ENCODE measurements around the gene DNMT3B.
"Not testable (repeated sequence)": the region's sequence is repeated elsewhere in the genome, so short reads cannot be mapped to it uniquely, and the experiment has no call there.

The DNMT3B gene
- long read RNA-seq, donor 1, full-length matches to known transcripts: 2 of 2 reads
- long read RNA-seq, donor 1, partial matches to known transcripts: 0 of 2 reads
- long read RNA-seq, donor 1, other reads (novel, unspliced or antisense): 0 of 2 reads
- long read RNA-seq, donor 2: 0 reads
- long read RNA-seq, donor 3: 0 reads
- long read RNA-seq, donor 4: 0 reads
- long read RNA-seq, donor 5: 0 reads
- long read RNA-seq, donor 6: 0 reads
- long read RNA-seq, donor 7: 0 reads
- long read RNA-seq, donor 8, full-length matches to known transcripts: 1 of 1 reads
- long read RNA-seq, donor 8, partial matches to known transcripts: 0 of 1 reads
- long read RNA-seq, donor 8, other reads (novel, unspliced or antisense): 0 of 1 reads

DNA sequence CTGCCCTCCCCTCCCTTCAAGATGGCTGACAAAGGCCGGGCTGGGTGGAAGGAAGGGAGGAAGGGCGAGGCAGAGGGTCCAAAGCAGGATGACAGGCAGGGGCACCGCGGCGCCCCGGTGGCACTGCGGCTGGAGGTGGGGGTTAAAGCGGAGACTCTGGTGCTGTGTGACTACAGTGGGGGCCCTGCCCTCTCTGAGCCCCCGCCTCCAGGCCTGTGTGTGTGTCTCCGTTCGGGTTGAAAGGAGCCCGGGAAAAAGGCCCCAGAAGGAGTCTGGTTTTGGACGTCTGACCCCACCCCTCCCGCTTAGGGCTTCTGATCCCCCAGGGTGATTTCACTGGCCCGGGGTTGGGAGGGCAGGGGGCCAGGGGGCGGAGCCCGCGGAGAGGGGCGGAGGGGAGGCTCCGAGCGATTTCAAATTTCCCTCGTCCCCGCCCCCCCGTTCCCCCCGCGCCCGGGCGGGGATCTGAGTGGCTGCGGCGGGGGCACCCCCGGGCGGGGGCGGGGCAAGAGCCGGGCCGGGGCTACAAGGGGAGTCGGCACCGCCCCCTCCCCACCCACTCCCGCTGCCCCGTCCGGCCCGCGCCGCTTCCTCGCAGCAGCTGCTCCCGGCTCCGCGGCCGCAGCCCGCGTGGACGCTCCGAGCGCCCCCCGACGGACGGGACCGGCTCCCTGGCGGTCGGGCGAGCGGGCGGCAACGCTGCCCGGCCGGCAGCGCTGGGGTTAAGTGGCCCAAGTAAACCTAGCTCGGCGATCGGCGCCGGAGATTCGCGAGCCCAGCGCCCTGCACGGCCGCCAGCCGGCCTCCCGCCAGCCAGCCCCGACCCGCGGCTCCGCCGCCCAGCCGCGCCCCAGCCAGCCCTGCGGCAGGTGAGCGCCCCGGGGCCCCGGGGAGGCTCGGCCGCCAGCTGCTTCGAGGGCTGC lies at the start of gene DNMT3B:
TSS of gene DNMT3B (plus strand) at position 555 of the 923 bp plus-strand sequence. CDS start 17,939 bp downstream, outside the sequence.
- peak; percentile 52 for DNase-seq

DNA sequence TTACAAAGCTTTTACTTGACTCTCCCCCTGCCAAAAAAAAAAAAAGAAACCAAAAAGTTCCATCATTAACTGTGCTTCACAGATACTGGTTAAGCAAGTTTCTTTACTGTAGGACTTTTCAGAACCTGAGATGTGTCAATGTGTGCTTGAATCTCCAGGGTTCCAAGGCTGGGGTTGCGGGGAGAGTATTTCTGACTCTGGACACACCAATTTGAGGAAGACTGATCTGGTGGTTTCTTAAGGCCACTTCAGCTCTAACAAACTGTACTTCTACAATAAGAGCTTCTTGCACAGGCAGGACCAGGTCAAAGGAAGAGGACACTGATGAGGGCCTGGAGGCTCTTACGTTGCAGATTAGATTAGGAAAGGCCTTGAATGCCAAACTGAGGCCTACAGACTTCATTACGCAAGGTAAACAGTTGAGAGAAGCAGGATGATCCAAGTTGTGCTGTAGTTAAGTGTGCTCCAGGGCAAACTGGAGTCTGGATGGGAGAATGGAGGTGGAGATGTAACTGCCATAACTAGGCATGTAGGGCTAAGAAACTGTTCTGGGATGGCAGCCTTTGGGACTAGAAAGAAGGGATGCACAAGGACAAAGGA lies 43.3 kb upstream of the DNMT3B start:
- DNase-seq: no peak

- DNase-seq: no peak
Measured at GRCh38 chr20:32727683-32728082, 34.5 kb upstream of the DNMT3B start.

DNA sequence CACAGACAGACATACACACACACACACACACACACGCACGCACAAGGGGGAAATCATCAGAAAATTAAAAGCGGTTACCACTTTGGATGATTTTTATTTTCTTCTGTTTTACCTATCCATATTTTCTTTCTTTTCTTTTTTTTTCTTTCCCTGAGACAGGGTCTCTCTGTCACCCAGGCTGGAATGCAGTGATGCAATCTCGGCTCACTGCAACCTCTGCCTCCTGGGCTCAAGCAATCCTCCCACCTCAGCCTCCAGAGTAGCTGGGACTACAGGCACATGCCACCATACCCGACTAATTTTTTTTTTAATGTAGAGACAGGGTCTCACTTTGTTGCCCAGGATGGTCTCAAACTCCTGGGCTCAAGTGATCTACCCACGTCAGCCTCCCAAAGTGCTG lies 33.8 kb upstream of the DNMT3B start:
- not testable (repeated sequence) for DNase-seq

DNA sequence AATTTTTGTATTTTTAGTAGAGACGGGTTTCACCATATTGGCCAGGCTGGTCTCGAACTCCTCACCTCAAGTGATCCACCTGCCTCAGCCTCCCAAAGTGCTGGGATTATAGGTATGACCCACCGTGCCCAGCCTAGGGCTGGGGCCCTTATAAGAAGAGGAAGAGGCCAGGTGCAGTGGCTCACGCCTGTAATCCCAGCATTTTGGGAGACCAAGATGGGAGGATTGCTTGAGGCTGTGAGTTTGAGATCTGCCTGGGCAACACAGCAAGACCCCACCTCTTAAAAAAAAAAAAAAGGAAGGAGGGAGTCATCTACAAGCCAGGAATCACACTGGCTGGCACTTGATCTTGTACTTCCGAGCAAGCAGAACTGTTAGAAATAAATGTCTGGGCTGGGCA lies 32.9 kb upstream of the DNMT3B start:
- not testable (repeated sequence) for DNase-seq

DNA sequence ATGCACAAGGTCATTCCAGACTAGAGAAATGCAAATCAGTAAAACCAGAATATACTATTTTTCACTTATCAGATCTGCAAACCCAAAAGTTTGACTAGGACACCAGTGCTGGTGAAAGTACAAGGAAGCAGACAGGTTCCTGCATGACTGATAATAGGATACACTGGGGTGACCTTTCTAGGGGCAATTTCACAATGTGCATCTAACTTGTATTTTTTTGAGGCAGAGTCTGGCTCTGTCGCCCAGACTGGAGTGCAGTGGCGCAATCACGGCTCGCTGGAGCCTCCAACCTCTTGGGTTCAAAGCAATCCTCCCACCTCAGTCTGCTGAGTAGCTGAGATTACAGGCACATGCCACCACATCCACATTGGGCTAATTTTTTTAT lies 30.3 kb upstream of the DNMT3B start:
- DNase-seq: no peak

DNA sequence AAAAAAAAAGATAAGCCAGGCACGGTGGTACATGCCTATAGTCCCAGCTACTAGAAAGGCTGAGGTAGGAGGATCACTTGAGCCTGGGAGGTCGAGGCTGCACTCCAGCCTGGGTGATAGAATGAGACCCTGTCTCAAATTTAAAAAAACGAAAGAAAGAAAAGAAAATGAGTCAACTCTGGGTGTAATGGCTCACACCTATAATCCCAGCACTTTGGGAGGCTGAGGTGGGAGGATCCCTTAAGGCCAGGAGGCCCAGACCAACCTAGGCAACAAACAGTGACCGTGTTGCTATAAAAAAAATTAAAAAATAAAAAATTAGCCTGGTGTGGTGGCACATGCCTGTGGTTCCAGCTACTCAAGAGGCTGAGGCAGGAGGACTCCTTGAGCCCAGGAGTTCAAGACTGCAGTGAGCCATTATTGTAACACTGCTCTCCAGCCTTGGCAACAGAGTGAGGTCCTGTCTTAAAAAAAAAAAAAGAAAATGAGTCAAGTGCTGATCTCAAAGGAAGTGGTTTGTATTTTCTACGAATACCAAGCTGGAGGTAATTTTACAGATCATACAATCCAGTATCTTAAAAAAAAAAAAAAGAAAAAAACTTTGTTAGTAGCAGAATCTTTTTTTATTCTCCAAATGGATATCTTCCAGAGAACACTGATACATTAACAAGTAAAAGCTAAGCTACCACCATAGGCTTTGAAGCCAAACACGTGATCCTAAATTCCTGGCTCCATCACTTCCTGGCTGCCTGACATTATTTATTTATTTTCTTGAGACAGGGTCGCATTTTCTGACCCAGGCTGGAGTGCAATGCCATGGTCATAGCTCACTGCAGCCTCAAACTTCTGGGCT lies 24.6 kb upstream of the DNMT3B start:
- no peak for DNase-seq

GRCh38 chr20:32741151-32741550 lies 21.0 kb upstream of the DNMT3B start:
- DNase-seq: no peak

DNA sequence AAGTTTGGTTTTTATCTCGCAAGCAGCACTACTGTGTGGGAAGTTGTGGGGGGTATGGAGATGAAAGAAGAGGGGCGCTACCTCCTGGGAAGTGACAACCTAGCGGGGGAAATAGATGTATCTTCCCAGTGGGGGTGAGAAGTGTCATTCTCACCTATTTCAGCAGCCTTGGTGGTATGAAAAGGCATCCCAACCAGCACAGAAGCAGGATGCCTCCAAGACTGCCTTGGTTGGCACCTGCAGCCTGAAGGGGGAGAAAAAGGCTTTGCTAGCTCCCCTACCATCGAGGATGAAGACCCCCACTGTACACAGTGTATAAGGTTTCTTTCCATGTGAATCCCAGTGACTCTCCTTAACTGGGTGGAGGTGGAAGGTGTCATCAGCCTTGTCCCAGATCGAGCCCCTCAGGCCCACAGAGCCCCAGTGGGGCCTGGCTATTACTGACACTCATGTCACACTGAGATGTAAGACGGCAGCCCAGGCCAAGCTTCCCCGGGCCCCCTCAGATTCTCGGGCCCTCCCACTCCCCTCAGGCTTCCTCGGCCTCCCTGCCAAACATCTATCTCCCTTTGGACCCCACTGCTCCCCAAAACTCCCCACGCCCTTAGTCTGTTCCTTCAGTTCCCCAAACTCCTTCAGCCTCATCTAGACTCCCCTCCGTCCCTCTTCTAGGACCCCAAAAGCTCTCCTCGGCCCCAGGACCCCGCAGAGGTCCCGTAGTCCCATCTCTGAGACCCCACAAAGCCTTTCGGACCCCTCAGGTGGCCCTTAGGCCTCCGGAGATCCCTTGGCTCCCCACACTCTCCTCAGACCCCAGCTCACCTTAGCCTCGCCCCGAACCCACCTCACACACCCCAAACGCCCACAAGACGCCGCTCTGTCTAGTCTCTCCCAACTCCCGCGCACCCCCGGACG lies 19.6 kb upstream of the DNMT3B start:
- no peak for DNase-seq

- DNase-seq: peak; percentile 68
Measured at GRCh38 chr20:32743237-32744112, 18.7 kb upstream of the DNMT3B start, which contains the start of gene COMMD7. Gene COMMD7 (minus strand): TSS chr20:32743467. CDS start chr20:32743391, 76 bp downstream.

GRCh38 chr20:32749914-32750637 lies 12.1 kb upstream of the DNMT3B start:
- DNase-seq: no peak

- DNase-seq: no peak
Measured at GRCh38 chr20:32751293-32751692, 10.9 kb upstream of the DNMT3B start.

- DNase-seq: no peak
Measured at GRCh38 chr20:32751702-32752457, 10.3 kb upstream of the DNMT3B start.

GRCh38 chr20:32752458-32753250 lies 9.5 kb upstream of the DNMT3B start:
- no peak for DNase-seq

GRCh38 chr20:32753731-32754130 lies 8.5 kb upstream of the DNMT3B start:
- no peak for DNase-seq

GRCh38 chr20:32756156-32756555 lies 6.0 kb upstream of the DNMT3B start:
- no peak for DNase-seq

DNA sequence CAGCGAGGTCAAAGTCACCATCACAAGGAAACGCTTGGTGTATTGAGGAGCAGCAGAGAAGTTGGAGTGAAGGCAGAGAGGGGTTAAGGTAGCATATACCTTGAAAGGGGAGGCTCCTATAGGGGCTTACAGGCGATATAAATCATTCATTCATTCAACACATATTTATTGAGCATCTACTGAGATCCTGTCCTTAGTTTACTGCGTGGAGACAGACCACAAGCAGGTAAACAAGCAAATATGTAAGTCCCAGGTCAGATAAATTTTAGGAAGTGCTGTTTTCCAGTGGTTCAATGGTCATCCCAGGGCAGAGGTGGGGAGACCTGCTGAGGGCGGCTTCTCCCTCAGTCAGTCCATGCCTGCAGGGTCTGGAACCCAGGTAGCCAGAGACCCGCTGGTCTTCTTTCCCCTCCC lies 761 bp upstream of the DNMT3B start:
- DNase-seq: no peak

All from right kidney (tissue), 9 donors.